Measurements from ENCODE around the gene SPDYE6. TPM values are rescaled to one million over a fixed set of nuclear protein-coding genes. Genes with fewer than 3 reads are reported as not detected.

Gene SPDYE6
- total and polyA plus RNA-seq, 10 of the 15 experiments (the other 5 are each of a cell fraction or from before 2014, with no cell fraction given) = 0.05 to 2.3 (median 1.00) TPM; not detected in 6

- TF ChIP-seq EZH2 (IDR thresholded peaks at IDR 0.05; ENCODE audit: borderline replicate concordance, control insufficient read depth, low read depth, low read length) = no peak
- peak; percentile 75 for TF ChIP-seq E2F8 (IDR thresholded peaks at IDR 0.05; ENCODE audit: low read depth, partially characterized antibody)
- TF ChIP-seq NBN (IDR thresholded peaks at IDR 0.05) = 0 out of 2 replicates have a peak, but pooled peaks have one; percentile 21
- TF ChIP-seq SKIL (IDR thresholded peaks at IDR 0.05; ENCODE audit: low read depth, poor library complexity, severe bottlenecking) = no peak
- TF ChIP-seq, protein P1, sequence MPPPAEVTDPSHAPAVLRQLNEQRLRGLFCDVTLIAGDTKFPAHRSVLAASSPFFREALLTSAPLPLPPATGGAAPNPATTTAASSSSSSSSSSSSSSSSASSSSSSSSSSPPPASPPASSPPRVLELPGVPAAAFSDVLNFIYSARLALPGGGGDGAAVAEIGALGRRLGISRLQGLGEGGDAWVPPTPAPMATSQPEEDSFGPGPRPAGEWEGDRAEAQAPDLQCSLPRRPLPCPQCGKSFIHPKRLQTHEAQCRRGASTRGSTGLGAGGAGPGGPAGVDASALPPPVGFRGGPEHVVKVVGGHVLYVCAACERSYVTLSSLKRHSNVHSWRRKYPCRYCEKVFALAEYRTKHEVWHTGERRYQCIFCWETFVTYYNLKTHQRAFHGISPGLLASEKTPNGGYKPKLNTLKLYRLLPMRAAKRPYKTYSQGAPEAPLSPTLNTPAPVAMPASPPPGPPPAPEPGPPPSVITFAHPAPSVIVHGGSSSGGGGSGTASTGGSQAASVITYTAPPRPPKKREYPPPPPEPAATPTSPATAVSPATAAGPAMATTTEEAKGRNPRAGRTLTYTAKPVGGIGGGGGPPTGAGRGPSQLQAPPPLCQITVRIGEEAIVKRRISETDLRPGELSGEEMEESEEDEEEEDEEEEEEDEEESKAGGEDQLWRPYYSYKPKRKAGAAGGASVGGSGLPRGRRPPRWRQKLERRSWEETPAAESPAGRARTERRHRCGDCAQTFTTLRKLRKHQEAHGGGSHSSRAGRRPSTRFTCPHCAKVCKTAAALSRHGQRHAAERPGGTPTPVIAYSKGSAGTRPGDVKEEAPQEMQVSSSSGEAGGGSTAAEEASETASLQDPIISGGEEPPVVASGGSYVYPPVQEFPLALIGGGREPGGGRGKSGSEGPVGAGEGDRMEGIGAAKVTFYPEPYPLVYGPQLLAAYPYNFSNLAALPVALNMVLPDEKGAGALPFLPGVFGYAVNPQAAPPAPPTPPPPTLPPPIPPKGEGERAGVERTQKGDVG (CRISPR knock-in tag; IDR thresholded peaks at IDR 0.05) = no peak
- TF ChIP-seq SRF (IDR thresholded peaks at IDR 0.05; ENCODE audit: low read depth in 2 of 2, low read length in 2 of 2) = peak; percentile 60 to 91
- no peak; the same call in 1 of the 2 replicates for TF ChIP-seq TARDBP (IDR thresholded peaks at IDR 0.05; ENCODE audit: borderline replicate concordance)
- TF ChIP-seq KDM1A (IDR thresholded peaks at IDR 0.05; ENCODE audit: borderline replicate concordance) = no peak
- TF ChIP-seq CBX5 (IDR thresholded peaks at IDR 0.05; ENCODE audit: low read depth) = peak; percentile 70; the same call in 1 of the 2 replicates
- peak; percentile 99 for TF ChIP-seq CREB1 (IDR thresholded peaks at IDR 0.05; ENCODE audit: low read depth)
- no peak for TF ChIP-seq KLF5 (IDR thresholded peaks at IDR 0.05; ENCODE audit: partially characterized antibody)
- TF ChIP-seq NFXL1 (IDR thresholded peaks at IDR 0.05; ENCODE audit: borderline replicate concordance) = no peak
- TF ChIP-seq, protein P2, sequence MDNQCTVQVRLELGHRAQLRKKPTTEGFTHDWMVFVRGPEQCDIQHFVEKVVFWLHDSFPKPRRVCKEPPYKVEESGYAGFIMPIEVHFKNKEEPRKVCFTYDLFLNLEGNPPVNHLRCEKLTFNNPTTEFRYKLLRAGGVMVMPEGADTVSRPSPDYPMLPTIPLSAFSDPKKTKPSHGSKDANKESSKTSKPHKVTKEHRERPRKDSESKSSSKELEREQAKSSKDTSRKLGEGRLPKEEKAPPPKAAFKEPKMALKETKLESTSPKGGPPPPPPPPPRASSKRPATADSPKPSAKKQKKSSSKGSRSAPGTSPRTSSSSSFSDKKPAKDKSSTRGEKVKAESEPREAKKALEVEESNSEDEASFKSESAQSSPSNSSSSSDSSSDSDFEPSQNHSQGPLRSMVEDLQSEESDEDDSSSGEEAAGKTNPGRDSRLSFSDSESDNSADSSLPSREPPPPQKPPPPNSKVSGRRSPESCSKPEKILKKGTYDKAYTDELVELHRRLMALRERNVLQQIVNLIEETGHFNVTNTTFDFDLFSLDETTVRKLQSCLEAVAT (IDR thresholded peaks at IDR 0.05) = 0 out of 2 replicates have a peak, but pooled peaks have one; percentile 25
- no peak for TF ChIP-seq USF1 (IDR thresholded peaks at IDR 0.05; ENCODE audit: borderline replicate concordance, extremely low read length, insufficient read depth, low read depth, low read length)
- TF ChIP-seq ESRRA (IDR thresholded peaks at IDR 0.05; ENCODE audit: low read length) = no peak
Measured at GRCh38 chr7:102395873-102396709, 39.8 kb upstream of the SPDYE6 start, which contains the start of gene PRKRIP1 (continued).

Data from GM12878 (cell line).